Osteoblast (primary cell): ENCODE data around the gene NTRK2. TPM values are rescaled to one million over a fixed set of nuclear protein-coding genes. Genes with fewer than 3 reads are reported as not detected.

Experiments
- DNase-seq: peaks from one replicate; pipeline ENCODE4 v3.0.0; 2011; ENCODE audit warnings: low spot score, mixed read lengths; ENCODE audit not compliant: insufficient read length; ENCODE audit errors: missing footprints
- H2AFZ ChIP-seq: 2 replicates; pipeline ENCODE4 v1.6.0; 2011; ENCODE audit warnings: mild to moderate bottlenecking, low read length
- H3K27ac ChIP-seq: 2 replicates; pipeline ENCODE4 v1.5.1; 2011; ENCODE audit warnings: mild to moderate bottlenecking, low read depth, low read length, moderate library complexity
- H3K27me3 ChIP-seq: 2 replicates; pipeline ENCODE4 v1.6.0; 2012; ENCODE audit warnings: mild to moderate bottlenecking, control low read depth, inconsistent platforms, low read length, moderate library complexity; ENCODE audit not compliant: insufficient read depth
- H3K36me3 ChIP-seq: 2 replicates; pipeline ENCODE4 v1.5.1; 2011; ENCODE audit warnings: mild to moderate bottlenecking, low read length, control low read depth, moderate library complexity; ENCODE audit not compliant: insufficient read depth
- H3K4me1 ChIP-seq: 2 replicates; pipeline ENCODE4 v1.5.1; 2011; ENCODE audit warnings: mild to moderate bottlenecking, low read length, control low read depth, moderate library complexity; ENCODE audit not compliant: insufficient read depth
- H3K4me2 ChIP-seq: 2 replicates; pipeline ENCODE4 v1.6.0; 2011; ENCODE audit warnings: mild to moderate bottlenecking, low read length; ENCODE audit not compliant: insufficient read depth
- H3K4me3 ChIP-seq: fragments of 200-600 bp; sonication (generic); 3 replicates; pipeline ENCODE4 v1.5.1; 2012; ENCODE audit warnings: mild to moderate bottlenecking, low read length, inconsistent platforms; ENCODE audit not compliant: insufficient read depth
- H3K79me2 ChIP-seq: 2 replicates; pipeline ENCODE4 v1.6.0; 2012; ENCODE audit warnings: mild to moderate bottlenecking, low read length, control low read depth, inconsistent platforms; ENCODE audit not compliant: insufficient read depth
- H3K9me3 ChIP-seq: 2 replicates; pipeline ENCODE4 v1.5.1; 2011; ENCODE audit warnings: low read depth, low read length, control low read depth
- H4K20me1 ChIP-seq: 2 replicates; pipeline ENCODE4 v1.6.0; 2012; ENCODE audit warnings: mild to moderate bottlenecking, low read length, control low read depth; ENCODE audit not compliant: insufficient read depth
- total RNA-seq: library from RNA; depleted of rRNA; stranded (reverse); fragments of >200 nt; gene quantifications from 2 replicates; pipeline ENCODE4 v1.2.3, GENCODE V29; 2012
- TF ChIP-seq, protein P1 (sequence below): IDR thresholded peaks from 2 replicates; pipeline ENCODE4 v1.5.1; 2011; ENCODE audit warnings: mild to moderate bottlenecking, low read depth, low read length, moderate library complexity; ENCODE audit errors: extremely low read depth

NTRK2 gene
- total RNA-seq, 1 donor = 3.3 TPM

DNA sequence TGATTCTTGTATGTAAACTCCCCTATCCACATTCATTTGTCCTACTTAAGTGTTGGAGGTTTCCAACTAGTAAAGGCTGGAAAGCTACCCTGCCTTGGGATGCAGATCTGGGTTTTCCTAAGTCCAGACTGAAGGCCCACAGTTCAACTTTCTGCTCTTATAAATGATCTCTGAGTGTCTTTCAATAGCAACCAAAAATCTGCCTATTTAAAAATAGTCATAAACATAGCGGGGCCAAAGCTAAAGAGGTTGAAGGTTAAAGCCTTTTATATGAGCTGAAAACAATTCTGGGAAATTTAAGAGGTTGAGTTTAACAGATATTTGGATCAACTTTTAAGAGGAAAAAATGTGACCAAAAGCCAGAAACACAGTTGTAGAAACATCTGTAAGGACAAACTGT lies 87.2 kb downstream of the NTRK2 start:
- no peak overlapping the region for H2AFZ ChIP-seq
- H3K36me3 ChIP-seq = no peaks in the 10 kb centered on the region
- no peak for DNase-seq
- no peaks in the 10 kb centered on the region for H3K27me3 ChIP-seq
- no peak overlapping the region for H3K4me3 ChIP-seq
- H3K4me1 ChIP-seq = no peaks in the 10 kb centered on the region
- H3K79me2 ChIP-seq = no peaks in the 10 kb centered on the region
- no peaks in the 10 kb centered on the region for H4K20me1 ChIP-seq
- no peak overlapping the region for H3K4me2 ChIP-seq
- H3K9me3 ChIP-seq = no peaks in the 10 kb centered on the region
- H3K27ac ChIP-seq = no peak overlapping the region
- TF ChIP-seq, protein P1, sequence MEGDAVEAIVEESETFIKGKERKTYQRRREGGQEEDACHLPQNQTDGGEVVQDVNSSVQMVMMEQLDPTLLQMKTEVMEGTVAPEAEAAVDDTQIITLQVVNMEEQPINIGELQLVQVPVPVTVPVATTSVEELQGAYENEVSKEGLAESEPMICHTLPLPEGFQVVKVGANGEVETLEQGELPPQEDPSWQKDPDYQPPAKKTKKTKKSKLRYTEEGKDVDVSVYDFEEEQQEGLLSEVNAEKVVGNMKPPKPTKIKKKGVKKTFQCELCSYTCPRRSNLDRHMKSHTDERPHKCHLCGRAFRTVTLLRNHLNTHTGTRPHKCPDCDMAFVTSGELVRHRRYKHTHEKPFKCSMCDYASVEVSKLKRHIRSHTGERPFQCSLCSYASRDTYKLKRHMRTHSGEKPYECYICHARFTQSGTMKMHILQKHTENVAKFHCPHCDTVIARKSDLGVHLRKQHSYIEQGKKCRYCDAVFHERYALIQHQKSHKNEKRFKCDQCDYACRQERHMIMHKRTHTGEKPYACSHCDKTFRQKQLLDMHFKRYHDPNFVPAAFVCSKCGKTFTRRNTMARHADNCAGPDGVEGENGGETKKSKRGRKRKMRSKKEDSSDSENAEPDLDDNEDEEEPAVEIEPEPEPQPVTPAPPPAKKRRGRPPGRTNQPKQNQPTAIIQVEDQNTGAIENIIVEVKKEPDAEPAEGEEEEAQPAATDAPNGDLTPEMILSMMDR = no peak

DNA sequence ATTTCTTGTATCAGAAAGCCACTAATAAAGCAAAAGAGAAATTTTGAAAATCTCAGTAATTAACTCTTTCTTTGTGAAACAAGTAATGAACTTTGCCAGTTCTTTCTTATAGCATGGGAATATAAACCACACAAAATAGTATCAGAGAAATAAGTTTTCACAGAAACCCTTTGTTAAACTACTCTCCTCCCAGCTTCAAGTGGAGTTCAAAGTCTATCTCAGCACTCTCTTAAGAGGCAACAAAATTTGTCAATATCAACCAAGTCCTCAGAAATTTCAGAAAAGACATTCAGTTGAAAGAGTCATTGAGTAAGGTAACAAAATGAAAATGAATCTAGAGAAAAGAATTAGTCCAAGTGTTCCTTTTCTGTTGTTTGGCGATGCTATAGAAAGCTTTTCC lies 89.3 kb downstream of the NTRK2 start:
- no peaks in the 10 kb centered on the region for H3K4me1 ChIP-seq
- no peaks in the 10 kb centered on the region for H3K27me3 ChIP-seq
- H3K27ac ChIP-seq = no peak overlapping the region
- H2AFZ ChIP-seq = no peak overlapping the region
- no peaks in the 10 kb centered on the region for H3K79me2 ChIP-seq
- H3K36me3 ChIP-seq = no peaks in the 10 kb centered on the region
- no peaks in the 10 kb centered on the region for H3K9me3 ChIP-seq
- TF ChIP-seq, protein P1 = no peak
- no peaks in the 10 kb centered on the region for H4K20me1 ChIP-seq
- H3K4me3 ChIP-seq = no peak overlapping the region
- DNase-seq = no peak
- no peak overlapping the region for H3K4me2 ChIP-seq

DNA sequence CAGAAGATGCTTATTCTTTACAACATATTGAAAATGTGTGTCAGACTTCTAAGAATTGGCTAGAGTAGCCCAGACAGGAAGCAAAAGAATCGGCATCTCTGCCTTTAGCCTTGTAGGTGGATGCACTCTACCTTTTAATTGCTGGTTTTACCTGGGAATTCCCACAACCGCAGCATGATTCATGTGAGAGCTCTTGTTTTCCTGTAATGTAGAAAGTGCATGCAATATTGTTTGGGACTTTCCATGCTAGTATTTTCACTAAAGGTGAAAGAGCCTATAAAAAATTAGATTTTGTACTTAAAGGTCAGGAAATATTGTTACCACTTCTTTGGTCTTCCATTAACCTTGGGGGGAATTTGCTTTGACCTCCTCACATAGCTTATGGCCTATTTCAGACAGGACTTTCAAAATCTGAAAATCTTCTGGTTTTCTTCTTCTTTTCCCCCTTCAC lies 89.8 kb downstream of the NTRK2 start:
- Histone ChIP-seq H3K27me3 (no peaks in the 10 kb centered on the region), H3K27ac (no peak overlapping the region), H3K4me3 (no peak overlapping the region), H3K9me3 (no peaks in the 10 kb centered on the region), H3K79me2 (no peaks in the 10 kb centered on the region), H3K4me1 (no peaks in the 10 kb centered on the region), H4K20me1 (no peaks in the 10 kb centered on the region), H2AFZ (no peak overlapping the region), H3K36me3 (no peaks in the 10 kb centered on the region), H3K4me2 (no peak overlapping the region)
- DNase-seq = no peak
- TF ChIP-seq, protein P1 = no peak

DNA sequence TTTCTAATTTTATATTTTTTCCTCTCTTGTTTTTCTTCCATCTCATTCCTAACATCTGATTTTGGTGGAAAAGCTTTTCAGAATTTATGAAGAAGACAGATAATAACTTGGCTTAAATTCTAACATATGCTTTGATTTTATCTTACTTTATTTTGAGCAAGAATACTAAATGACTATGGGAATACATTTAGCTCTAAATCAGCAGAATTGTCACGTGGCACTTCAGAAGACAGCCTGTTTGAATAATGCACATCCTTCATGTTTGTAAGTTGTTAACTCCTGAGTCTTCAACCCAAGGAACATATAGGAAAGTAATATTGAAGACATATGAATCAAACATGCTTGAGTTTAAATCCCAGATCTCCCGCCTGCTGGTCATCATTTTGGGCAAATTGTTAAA lies 90.3 kb downstream of the NTRK2 start:
- no peaks in the 10 kb centered on the region for H4K20me1 ChIP-seq
- no peaks in the 10 kb centered on the region for H3K4me1 ChIP-seq
- no peak overlapping the region for H2AFZ ChIP-seq
- H3K4me2 ChIP-seq = no peak overlapping the region
- no peaks in the 10 kb centered on the region for H3K9me3 ChIP-seq
- TF ChIP-seq, protein P1 = no peak
- no peaks in the 10 kb centered on the region for H3K27me3 ChIP-seq
- H3K4me3 ChIP-seq = no peak overlapping the region
- H3K79me2 ChIP-seq = no peaks in the 10 kb centered on the region
- no peak for DNase-seq
- no peaks in the 10 kb centered on the region for H3K36me3 ChIP-seq
- H3K27ac ChIP-seq = no peak overlapping the region
